GM21528 (cell line): ENCODE data around the gene CETP.
"Not testable (repeated sequence)": the region's sequence is repeated elsewhere in the genome, so short reads cannot be mapped to it uniquely, and the experiment has no call there.

Source experiments
- ATAC-seq: cut with Tn5 transposase; IDR thresholded peaks from one replicate; pipeline ENCODE4 v1.9.1; 2021; ENCODE audit warnings: mild to moderate bottlenecking, moderate library complexity; ENCODE audit not compliant: unreplicated experiment, low FRiP score

Gene CETP

GRCh38 chr16:56993204-56993603 is 31.5 kb downstream of the CETP start:
- no peak for ATAC-seq

GRCh38 chr16:56994311-56994710 is 32.6 kb downstream of the CETP start:
- ATAC-seq = no peak

- no peak for ATAC-seq
Measured at GRCh38 chr16:56995136-56995805, 33.5 kb downstream of the CETP start.

GRCh38 chr16:56997264-56997663 is 35.5 kb downstream of the CETP start:
- no peak for ATAC-seq

DNA sequence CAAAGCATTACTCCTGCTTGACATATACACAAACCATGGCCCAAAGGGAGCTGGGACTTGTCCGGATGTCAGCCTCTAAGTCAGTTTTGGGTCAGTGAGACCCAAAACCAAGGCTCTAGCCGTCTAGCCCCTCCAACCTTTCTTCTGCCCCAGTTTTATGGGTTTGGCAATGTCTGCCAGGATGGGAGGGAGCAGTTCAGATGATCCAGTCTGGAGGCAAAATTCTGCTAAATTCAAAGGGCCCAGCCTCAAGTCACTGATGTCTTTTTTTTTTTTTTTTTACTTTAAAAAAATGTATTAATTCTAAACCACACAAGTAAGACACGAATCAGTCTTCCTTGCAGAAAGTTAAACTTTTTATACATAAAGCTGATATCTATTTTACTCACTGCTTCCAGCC is 36.2 kb downstream of the CETP start:
- ATAC-seq = no peak

- no peak for ATAC-seq
Measured at GRCh38 chr16:56998352-56998751, 36.6 kb downstream of the CETP start.

DNA sequence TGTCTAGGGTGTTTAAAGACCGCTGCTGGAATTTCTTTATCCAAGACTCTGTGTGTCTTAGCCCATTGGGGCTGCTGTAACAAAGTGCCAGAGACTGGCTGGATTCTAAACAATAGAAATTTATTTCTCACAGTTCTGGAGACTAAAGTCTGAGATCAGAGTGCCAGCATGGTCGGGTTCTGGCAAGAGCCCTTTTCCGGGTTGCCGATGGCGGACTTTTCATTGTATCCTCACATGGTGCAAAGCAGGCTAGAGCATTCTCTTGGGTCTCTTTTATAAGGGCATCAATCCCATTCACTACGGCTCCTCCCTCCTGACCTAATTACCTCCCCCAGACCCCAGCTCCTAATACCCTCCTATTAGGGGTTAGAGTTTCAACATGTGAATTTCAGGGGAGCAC is 37.1 kb downstream of the CETP start:
- no peak for ATAC-seq

- ATAC-seq = no peak
Measured at GRCh38 chr16:56999409-57000270, 37.9 kb downstream of the CETP start.

DNA sequence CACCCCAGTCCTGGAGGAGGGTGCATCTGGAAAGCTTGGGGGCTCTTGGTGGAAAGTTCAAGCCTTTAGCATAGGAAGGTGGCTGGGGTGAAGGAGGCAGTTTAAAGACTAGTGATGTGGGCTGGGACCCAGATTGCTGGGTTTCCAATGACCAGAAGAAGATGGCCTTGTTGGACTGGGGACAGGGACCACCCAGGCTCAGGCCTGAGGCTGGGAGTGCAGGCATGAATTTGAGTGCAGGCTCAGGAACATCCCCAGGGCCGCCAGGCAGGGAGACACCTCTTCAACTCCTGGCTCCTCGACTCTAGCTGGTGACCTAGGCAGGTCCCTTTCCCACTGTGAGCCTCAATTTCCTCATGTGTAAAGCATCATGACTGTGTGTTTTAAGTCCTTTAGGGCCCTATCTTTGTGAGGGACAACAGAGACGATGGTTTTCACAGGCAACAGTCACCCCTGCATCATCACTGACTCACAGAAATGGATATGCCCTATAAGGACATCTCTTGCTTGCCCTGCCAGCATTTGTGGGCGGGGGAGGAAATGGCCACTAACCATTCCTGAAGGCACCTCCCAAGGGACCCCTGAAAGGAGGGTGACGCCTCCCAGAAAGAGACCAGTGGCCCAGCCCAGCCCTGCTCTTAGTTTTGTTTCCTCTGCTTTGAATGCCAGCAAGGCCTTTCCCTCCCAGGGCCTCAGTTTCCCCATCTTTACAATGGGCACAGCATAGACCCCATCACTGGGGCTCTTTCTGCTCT is 38.7 kb downstream of the CETP start:
- ATAC-seq = no peak

DNA sequence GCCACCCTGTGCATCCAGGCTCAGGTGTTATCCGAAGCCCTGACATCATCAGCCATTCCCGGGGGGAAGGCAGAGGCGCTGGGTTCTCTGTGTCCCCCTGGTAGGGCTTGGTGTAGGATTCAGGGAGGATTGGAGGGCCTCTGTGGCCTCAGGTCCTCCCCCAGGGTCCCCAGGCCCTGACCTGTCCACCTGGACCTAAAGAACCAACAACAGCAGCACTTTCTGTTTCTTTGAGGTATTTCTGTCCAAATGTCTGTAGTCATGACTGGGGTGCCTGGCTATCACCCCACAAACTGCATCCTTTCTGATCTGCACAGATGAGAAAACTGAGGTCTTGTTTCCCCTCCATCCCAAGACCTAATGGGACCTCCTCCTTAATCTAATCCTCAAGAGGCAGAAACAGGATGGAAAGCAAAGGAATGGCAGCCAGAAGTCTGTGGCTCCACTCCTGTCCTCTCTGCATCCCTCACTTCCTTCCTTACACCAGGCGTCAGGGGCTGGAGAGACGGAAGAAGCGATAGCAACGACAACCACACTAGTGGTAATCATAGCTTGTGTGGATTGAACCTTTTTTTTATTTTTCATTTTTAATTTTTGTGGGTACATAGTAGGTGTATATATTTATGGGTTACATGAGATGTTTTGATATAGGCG is 39.4 kb downstream of the CETP start:
- no peak for ATAC-seq

DNA sequence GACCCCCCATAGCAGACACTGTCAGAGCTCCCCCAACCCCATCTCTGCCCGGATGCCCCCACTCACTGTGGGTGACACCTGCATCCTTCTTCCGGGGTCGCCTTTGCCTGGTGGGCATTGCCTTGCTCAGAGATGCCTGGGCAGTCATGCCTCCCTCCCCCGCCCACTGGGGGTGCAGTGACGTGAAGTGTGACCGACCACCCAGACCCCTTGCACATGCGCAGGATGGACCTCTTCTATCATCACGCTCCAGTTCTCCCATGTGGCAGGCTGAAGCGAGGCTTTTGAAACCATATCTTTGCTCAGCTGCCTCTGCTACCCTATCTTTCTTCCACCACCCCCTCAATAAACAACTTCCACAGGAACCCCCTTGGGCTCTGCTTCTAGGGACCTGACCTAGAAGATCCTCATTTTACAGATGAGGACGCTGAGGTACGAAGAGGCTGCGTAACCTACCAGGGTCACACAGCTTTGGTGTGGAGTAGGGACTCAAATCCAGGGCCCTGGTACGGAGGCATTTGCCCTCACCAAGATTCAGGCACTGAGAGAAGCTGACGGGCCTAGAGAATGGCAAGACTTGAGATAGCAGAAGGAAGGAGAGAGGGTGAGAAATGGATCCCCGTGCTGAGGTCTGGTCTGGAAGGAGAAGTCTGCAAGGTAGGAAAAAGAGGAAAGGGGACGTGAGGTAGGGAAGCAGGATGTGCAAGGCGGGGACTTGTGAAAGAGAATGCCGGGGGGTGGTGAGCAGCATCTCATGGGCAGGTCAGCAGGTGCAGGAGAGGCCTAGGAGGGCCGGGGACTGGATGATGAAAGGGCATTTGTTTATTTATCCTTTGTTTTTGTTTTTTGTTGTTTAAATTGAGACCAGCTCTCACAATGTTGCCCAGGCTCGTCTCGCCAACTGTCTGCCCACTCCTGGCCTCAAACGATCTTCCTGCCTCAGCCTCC is 42.0 kb downstream of the CETP start:
- no peak for ATAC-seq

GRCh38 chr16:57004387-57005250 is 42.9 kb downstream of the CETP start:
- no peak for ATAC-seq

DNA sequence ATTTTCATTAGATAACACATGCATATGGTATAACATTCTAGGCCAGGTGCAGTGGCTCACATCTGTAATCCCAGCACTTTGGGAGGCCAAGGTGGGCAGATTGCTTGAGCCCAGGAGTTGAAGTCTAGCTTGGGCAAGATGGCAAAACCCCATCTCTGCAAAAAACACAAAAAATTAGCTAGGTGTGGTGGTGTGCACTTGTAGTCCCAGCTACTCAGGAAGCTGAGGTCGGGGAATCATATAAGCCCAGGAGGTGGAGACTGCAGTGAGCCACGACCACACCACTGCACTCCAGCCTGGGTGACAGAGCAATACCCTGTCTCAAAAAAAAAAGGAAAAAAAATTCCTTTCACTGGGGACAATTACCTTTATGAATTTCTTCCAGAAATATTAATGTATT is 43.8 kb downstream of the CETP start:
- not testable (repeated sequence) for ATAC-seq

- ATAC-seq = no peak
Measured at GRCh38 chr16:57007050-57007449, 45.3 kb downstream of the CETP start.

DNA sequence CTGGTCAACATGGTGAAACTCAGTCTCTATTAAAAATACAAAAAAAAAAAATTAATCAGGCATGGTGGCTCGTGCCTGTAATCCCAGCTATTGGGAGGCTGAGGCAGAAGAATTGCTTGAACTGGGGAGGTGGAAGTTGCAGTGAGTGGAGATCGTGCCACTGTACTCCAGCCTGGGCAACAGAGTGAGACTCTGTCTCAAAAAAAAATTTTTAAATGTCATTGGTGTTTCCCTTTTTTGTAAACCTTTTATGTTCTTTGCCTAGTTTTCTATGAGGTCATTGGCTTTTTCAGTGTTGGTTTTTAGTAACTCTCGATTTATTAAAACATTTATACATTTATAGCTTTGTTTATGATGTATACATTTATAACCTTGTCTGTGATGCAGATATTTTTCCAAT is 45.8 kb downstream of the CETP start:
- no peak for ATAC-seq

GRCh38 chr16:57008440-57008839 is 46.7 kb downstream of the CETP start:
- ATAC-seq = no peak

DNA sequence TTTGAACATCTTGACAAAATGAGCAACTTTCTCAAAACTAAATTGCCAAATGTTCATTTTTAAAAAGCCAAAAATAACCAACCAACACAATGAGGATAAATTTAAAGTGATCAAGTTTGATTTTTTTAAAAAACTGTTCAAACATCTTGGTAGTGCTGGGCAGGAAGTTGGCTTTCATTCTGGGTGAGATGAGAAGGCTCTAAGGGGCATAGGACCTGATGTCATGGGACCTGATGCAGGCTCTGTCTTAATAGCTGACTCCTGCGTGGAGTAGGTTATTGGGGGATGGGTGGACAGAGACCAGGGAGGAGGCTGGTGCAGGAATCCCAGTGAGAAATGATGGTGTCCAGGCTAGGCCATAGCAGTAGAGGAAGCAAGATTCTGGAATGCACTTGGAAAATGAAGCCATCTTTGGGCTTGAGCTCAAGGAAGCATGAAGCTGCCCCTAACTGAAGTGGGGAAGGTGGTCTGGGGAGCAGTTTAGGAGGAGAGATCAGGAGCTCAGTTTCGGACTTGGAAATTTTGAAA is 48.0 kb downstream of the CETP start:
- no peak for ATAC-seq

GRCh38 chr16:57012353-57012752 is 50.6 kb downstream of the CETP start:
- no peak for ATAC-seq

DNA sequence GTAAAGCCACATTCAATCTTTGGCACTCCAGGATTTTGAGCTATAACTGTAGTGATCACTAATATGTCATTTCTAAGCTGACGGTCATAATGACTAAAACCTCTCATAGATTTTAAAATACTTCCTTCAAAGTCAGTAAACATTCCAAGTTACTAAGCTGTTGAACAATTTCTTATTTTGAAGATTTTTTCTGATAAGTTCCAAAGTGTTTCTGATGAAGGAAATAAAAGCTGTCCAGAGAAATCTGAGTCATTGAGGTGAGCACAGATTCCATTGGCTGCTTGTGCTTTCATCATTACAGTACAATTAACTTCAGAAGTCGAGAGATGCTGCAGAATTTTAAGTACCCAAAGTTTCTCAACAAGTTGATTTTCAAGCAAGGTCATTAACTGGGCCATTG is 51.5 kb downstream of the CETP start:
- ATAC-seq = no peak
